ENCODE data around the gene RNF130. TPM values are rescaled to one million over a fixed set of nuclear protein-coding genes. Genes with fewer than 3 reads are reported as not detected.
"Not testable (repeated sequence)": the region's sequence is repeated elsewhere in the genome, so short reads cannot be mapped to it uniquely, and the experiment has no call there.

Gene RNF130
- total RNA-seq, 1 donor from 2014 or later, result 104 TPM

DNA sequence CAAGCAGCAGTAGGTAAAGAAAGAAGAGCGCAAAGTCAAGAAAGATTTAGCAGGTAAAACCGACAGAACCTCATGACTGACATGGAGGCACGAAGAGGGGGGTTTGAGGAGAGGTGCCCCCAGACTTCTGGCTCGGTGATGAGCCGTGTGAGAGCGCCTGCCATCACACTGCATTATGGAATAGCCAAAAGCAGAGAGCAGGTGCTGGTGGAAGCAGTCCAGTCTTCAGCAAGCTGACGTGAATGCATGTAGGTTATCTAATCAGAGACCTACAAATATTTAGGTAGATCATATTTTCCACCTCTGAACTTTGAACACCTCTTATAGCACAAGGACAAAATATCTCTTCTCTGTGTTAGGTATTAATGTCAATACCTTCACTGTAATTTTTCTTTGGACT is 68.4 kb downstream of the RNF130 start:
- DNase-seq, result no peak
- Mint-ChIP-seq H3K27me3 (ENCODE audit: unreplicated experiment) (peaks cover 6% of the 10 kb centered on the region), H3K4me3 (ENCODE audit: unreplicated experiment) (no peak overlapping the region), H3K9me3 (ENCODE audit: unreplicated experiment) (peaks cover 6% of the 10 kb centered on the region), H3K36me3 (ENCODE audit: unreplicated experiment) (peaks cover 25% of the 10 kb centered on the region), H3K27ac (ENCODE audit: unreplicated experiment) (no peak overlapping the region), H3K4me1 (ENCODE audit: low read depth, unreplicated experiment) (peaks cover 31% of the 10 kb centered on the region)
- TF ChIP-seq, protein P1, sequence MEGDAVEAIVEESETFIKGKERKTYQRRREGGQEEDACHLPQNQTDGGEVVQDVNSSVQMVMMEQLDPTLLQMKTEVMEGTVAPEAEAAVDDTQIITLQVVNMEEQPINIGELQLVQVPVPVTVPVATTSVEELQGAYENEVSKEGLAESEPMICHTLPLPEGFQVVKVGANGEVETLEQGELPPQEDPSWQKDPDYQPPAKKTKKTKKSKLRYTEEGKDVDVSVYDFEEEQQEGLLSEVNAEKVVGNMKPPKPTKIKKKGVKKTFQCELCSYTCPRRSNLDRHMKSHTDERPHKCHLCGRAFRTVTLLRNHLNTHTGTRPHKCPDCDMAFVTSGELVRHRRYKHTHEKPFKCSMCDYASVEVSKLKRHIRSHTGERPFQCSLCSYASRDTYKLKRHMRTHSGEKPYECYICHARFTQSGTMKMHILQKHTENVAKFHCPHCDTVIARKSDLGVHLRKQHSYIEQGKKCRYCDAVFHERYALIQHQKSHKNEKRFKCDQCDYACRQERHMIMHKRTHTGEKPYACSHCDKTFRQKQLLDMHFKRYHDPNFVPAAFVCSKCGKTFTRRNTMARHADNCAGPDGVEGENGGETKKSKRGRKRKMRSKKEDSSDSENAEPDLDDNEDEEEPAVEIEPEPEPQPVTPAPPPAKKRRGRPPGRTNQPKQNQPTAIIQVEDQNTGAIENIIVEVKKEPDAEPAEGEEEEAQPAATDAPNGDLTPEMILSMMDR (IDR thresholded peaks at IDR 0.05; ENCODE audit: partially characterized antibody, unreplicated experiment), result no peak

GRCh38 chr5:180001742-180002141 is 69.8 kb downstream of the RNF130 start:
- peaks cover 33% of the 10 kb centered on the region for H3K36me3 Mint-ChIP-seq (ENCODE audit: unreplicated experiment)
- H3K4me1 Mint-ChIP-seq (ENCODE audit: low read depth, unreplicated experiment), result peaks cover 21% of the 10 kb centered on the region
- DNase-seq, result no peak
- peaks cover 8% of the 10 kb centered on the region for H3K9me3 Mint-ChIP-seq (ENCODE audit: unreplicated experiment)
- no peak overlapping the region for H3K4me3 Mint-ChIP-seq (ENCODE audit: unreplicated experiment)
- TF ChIP-seq, protein P1 (IDR thresholded peaks at IDR 0.05; ENCODE audit: partially characterized antibody, unreplicated experiment), result no peak
- H3K27me3 Mint-ChIP-seq (ENCODE audit: unreplicated experiment), result peaks cover 3% of the 10 kb centered on the region
- no peak overlapping the region for H3K27ac Mint-ChIP-seq (ENCODE audit: unreplicated experiment)

DNA sequence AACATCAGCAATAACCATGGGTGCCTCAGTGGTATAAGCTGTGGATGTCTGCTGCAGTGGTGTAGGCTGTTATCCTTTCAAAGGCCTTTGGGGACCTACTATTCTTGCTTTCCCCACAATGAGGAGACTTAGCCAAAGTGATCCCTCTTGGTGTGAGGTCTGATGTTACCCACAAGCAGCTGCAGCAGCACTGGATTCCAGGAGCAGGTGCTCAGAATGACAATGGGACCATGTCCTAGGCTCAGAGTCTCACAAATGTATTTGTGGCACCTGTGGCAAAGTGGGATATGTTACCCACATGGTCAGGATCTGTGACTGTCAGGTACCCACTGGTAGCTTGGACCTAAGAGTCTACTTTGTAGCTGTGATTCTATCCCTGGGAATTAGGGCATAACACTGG is 70.4 kb downstream of the RNF130 start:
- TF ChIP-seq, protein P1 (IDR thresholded peaks at IDR 0.05; ENCODE audit: partially characterized antibody, unreplicated experiment), result no peak
- Mint-ChIP-seq H3K4me1 (ENCODE audit: low read depth, unreplicated experiment) (peaks cover 15% of the 10 kb centered on the region), H3K4me3 (ENCODE audit: unreplicated experiment) (no peak overlapping the region), H3K27ac (ENCODE audit: unreplicated experiment) (no peak overlapping the region), H3K27me3 (ENCODE audit: unreplicated experiment) (peaks cover 3% of the 10 kb centered on the region), H3K36me3 (ENCODE audit: unreplicated experiment) (peaks cover 39% of the 10 kb centered on the region), H3K9me3 (ENCODE audit: unreplicated experiment) (peaks cover 11% of the 10 kb centered on the region)
- DNase-seq, result no peak

- Mint-ChIP-seq H3K9me3 (ENCODE audit: unreplicated experiment) (peaks cover 25% of the 10 kb centered on the region), H3K4me1 (ENCODE audit: low read depth, unreplicated experiment) (no peaks in the 10 kb centered on the region), H3K36me3 (ENCODE audit: unreplicated experiment) (peaks cover 58% of the 10 kb centered on the region), H3K27me3 (ENCODE audit: unreplicated experiment) (peaks cover 5% of the 10 kb centered on the region), H3K4me3 (ENCODE audit: unreplicated experiment) (no peak overlapping the region), H3K27ac (ENCODE audit: unreplicated experiment) (no peak overlapping the region)
- TF ChIP-seq, protein P1 (IDR thresholded peaks at IDR 0.05; ENCODE audit: partially characterized antibody, unreplicated experiment), result no peak
- DNase-seq, result no peak
Measured at GRCh38 chr5:179998485-179998884, 73.1 kb downstream of the RNF130 start.

DNA sequence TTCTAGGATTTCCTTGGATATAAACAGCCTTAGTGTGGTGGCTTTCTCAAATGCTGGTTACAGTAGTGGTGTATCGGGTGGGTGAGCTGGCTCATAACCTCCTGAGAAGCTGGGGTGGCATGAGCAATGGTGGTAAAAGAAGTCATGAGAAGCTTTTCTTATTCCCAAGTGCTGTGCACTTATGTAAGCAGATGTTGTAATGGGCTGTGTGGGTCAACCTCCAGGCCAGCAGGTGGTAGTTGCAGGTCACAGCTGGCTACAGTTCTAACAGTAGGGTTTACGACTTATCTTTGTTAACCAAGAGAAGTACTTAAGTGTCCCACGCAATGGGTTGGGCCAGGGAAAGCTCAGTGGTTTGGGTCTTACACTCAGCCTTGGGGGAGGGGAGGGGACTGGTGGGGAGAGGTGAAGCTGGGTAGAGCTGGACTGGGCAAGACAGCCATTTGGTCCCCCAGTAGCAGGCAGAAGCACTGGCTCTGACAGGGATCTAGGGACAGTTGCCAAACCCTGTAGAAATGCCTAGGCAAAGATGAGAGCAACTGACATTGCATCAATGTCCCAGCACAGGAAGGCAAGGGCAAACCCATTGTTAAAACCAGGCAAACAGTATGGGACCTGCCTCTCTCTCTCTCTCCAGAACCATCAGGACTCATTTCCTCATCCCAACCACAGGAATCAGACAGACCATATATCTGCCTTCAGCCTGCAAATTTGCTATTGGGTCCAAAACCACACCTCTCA is 76.8 kb downstream of the RNF130 start:
- Mint-ChIP-seq H3K4me1 (ENCODE audit: low read depth, unreplicated experiment) (no peaks in the 10 kb centered on the region), H3K36me3 (ENCODE audit: unreplicated experiment) (peaks cover 53% of the 10 kb centered on the region), H3K4me3 (ENCODE audit: unreplicated experiment) (no peak overlapping the region), H3K27ac (ENCODE audit: unreplicated experiment) (no peak overlapping the region), H3K9me3 (ENCODE audit: unreplicated experiment) (peaks cover 32% of the 10 kb centered on the region), H3K27me3 (ENCODE audit: unreplicated experiment) (peaks cover 3% of the 10 kb centered on the region)
- TF ChIP-seq, protein P1 (IDR thresholded peaks at IDR 0.05; ENCODE audit: partially characterized antibody, unreplicated experiment), result no peak
- no peak for DNase-seq

GRCh38 chr5:179992855-179993254 is 78.7 kb downstream of the RNF130 start:
- Mint-ChIP-seq H3K36me3 (ENCODE audit: unreplicated experiment) (peaks cover 51% of the 10 kb centered on the region), H3K9me3 (ENCODE audit: unreplicated experiment) (peaks cover 29% of the 10 kb centered on the region)
- not testable (repeated sequence) for H3K4me1 Mint-ChIP-seq (ENCODE audit: low read depth, unreplicated experiment); H3K27me3 Mint-ChIP-seq (ENCODE audit: unreplicated experiment); H3K4me3 Mint-ChIP-seq (ENCODE audit: unreplicated experiment); H3K27ac Mint-ChIP-seq (ENCODE audit: unreplicated experiment); DNase-seq
